Measurements from ENCODE around the gene CEBPG. TPM values are rescaled to one million over a fixed set of nuclear protein-coding genes. Genes with fewer than 3 reads are reported as not detected.

CEBPG gene
- total and polyA plus RNA-seq, 2 donors (not counting 1 experiment from before 2014, with no cell fraction given), result 13.7 to 66.7 TPM

DNA sequence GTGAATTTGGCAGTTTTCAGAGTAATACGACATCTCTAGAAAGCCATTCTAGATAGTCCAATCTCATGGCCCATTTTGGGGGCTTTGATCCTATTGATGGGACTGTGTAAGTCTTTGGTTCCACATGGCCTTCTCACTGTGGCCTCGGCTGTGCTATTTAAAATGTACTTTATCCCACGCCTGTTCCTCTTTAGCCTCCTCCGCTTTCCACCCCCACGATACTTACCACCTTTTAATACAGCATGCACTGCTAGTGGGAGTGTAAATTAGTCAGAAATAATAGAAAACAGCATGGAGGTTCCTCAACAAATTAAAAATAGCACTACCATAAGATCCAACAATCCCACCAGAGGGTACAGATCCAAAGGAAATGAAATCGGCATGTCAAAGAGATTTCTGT is 28.3 kb upstream of the CEBPG start:
- H3K27me3 ChIP-seq (ENCODE audit: control insufficient read depth, insufficient read depth, low read length), result peaks cover 14% of the 10 kb centered on the region
- TF ChIP-seq EZH2 (IDR thresholded peaks at IDR 0.05; ENCODE audit: low read length, missing control alignments), result no peak
- TF ChIP-seq, protein P1, sequence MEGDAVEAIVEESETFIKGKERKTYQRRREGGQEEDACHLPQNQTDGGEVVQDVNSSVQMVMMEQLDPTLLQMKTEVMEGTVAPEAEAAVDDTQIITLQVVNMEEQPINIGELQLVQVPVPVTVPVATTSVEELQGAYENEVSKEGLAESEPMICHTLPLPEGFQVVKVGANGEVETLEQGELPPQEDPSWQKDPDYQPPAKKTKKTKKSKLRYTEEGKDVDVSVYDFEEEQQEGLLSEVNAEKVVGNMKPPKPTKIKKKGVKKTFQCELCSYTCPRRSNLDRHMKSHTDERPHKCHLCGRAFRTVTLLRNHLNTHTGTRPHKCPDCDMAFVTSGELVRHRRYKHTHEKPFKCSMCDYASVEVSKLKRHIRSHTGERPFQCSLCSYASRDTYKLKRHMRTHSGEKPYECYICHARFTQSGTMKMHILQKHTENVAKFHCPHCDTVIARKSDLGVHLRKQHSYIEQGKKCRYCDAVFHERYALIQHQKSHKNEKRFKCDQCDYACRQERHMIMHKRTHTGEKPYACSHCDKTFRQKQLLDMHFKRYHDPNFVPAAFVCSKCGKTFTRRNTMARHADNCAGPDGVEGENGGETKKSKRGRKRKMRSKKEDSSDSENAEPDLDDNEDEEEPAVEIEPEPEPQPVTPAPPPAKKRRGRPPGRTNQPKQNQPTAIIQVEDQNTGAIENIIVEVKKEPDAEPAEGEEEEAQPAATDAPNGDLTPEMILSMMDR (conservative IDR thresholded peaks at IDR 0.05 in 1 of 2, IDR thresholded peaks at IDR 0.05 in 1 of 2; ENCODE audit: low read depth in 1 of 2, low read length in 2 of 2), result no peak

DNA sequence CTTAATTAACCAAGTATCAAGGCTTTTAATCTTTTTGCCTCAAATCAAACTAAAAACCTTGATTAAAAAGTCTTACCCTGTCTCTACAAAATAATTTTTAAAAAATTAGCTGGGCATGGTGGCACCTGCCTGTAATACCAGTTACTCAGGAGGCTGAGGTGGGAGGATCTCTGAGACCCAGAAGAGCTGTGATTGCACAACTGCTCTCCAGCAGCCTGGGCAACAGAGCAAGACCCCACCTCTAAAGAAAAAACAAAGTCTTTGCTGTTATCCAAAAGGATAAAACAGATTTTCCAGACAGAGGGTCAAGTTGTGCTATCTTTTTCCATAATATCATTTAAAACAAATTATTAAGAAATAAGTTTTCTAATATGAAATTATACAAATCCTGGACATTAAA is 26.8 kb upstream of the CEBPG start:
- Histone ChIP-seq H3K4me1 (ENCODE audit: control insufficient read depth, extremely low read depth, insufficient read depth, low read length) (no peaks in the 10 kb centered on the region), H3K9ac (ENCODE audit: insufficient read depth, low read length) (no peak overlapping the region), H3K27ac (ENCODE audit: insufficient read depth, low read length) (no peak overlapping the region), H3K4me3 (replicated peaks in 1 of 4; ENCODE audit: control extremely low read depth in 1 of 4, insufficient read depth in 1 of 4, low read depth in 3 of 4, low read length in 4 of 4) (no peak overlapping the region), H3K79me2 (ENCODE audit: control insufficient read depth, insufficient read depth, low read length) (no peaks in the 10 kb centered on the region), H3K27me3 (ENCODE audit: control insufficient read depth, insufficient read depth, low read length) (peaks cover 14% of the 10 kb centered on the region), H3K9me3 (ENCODE audit: control insufficient read depth, insufficient read depth, low read depth, low read length) (no peaks in the 10 kb centered on the region), H2AFZ (ENCODE audit: low read length) (no peak overlapping the region), H3K36me3 (ENCODE audit: control insufficient read depth, insufficient read depth, low read length) (no peaks in the 10 kb centered on the region), H3K4me2 (ENCODE audit: extremely low read depth, insufficient read depth, low read length) (no peak overlapping the region), H4K20me1 (ENCODE audit: control insufficient read depth, extremely low read depth, insufficient read depth, low read length) (no peaks in the 10 kb centered on the region)
- DNase-seq (ENCODE audit: low read depth in 2 of 2), result no peak
- TF ChIP-seq, protein P1 (conservative IDR thresholded peaks at IDR 0.05 in 1 of 2, IDR thresholded peaks at IDR 0.05 in 1 of 2; ENCODE audit: low read depth in 1 of 2, low read length in 2 of 2), result no peak
- TF ChIP-seq EZH2 (IDR thresholded peaks at IDR 0.05; ENCODE audit: low read length, missing control alignments), result no peak

More for the DNA sequence above, 28.3 kb upstream of the CEBPG start:
- Histone ChIP-seq H2AFZ (ENCODE audit: low read length) (no peak overlapping the region), H3K4me2 (ENCODE audit: extremely low read depth, insufficient read depth, low read length) (no peak overlapping the region), H4K20me1 (ENCODE audit: control insufficient read depth, extremely low read depth, insufficient read depth, low read length) (peaks cover 2% of the 10 kb centered on the region), H3K9me3 (ENCODE audit: control insufficient read depth, insufficient read depth, low read depth, low read length) (no peaks in the 10 kb centered on the region), H3K4me3 (replicated peaks in 1 of 4; ENCODE audit: control extremely low read depth in 1 of 4, insufficient read depth in 1 of 4, low read depth in 3 of 4, low read length in 4 of 4) (no peak overlapping the region), H3K4me1 (ENCODE audit: control insufficient read depth, extremely low read depth, insufficient read depth, low read length) (no peaks in the 10 kb centered on the region), H3K27ac (ENCODE audit: insufficient read depth, low read length) (no peak overlapping the region), H3K9ac (ENCODE audit: insufficient read depth, low read length) (no peak overlapping the region), H3K79me2 (ENCODE audit: control insufficient read depth, insufficient read depth, low read length) (no peaks in the 10 kb centered on the region), H3K36me3 (ENCODE audit: control insufficient read depth, insufficient read depth, low read length) (no peaks in the 10 kb centered on the region)
- DNase-seq (ENCODE audit: low read depth in 2 of 2), result no peak

DNA sequence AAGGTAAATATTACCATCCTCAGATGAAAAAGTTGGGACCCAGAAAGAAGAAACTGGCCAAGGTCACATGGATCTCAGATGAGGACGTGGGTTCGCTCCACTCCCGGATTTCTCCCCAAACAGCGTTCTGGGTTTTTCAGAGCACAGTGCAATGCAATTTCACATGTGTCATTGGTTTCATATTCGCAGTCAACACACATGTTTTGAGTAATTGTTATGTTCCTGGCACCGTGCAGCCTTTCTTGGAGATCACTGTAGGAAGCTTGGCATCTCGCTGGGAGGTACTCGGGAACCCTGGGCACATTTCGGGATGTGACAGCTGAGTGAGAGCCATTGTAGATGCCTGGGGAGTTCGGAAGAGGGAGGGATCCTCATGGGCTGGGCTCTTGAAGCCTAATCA is 26.2 kb upstream of the CEBPG start:
- Histone ChIP-seq H3K9ac (ENCODE audit: insufficient read depth, low read length) (no peak overlapping the region), H4K20me1 (ENCODE audit: control insufficient read depth, extremely low read depth, insufficient read depth, low read length) (no peaks in the 10 kb centered on the region), H3K9me3 (ENCODE audit: control insufficient read depth, insufficient read depth, low read depth, low read length) (no peaks in the 10 kb centered on the region), H3K27ac (ENCODE audit: insufficient read depth, low read length) (no peak overlapping the region), H3K4me2 (ENCODE audit: extremely low read depth, insufficient read depth, low read length) (no peak overlapping the region), H3K79me2 (ENCODE audit: control insufficient read depth, insufficient read depth, low read length) (no peaks in the 10 kb centered on the region), H3K36me3 (ENCODE audit: control insufficient read depth, insufficient read depth, low read length) (no peaks in the 10 kb centered on the region), H3K4me3 (replicated peaks in 1 of 4; ENCODE audit: control extremely low read depth in 1 of 4, insufficient read depth in 1 of 4, low read depth in 3 of 4, low read length in 4 of 4) (no peak overlapping the region), H2AFZ (ENCODE audit: low read length) (no peak overlapping the region), H3K27me3 (ENCODE audit: control insufficient read depth, insufficient read depth, low read length) (peaks cover 14% of the 10 kb centered on the region), H3K4me1 (ENCODE audit: control insufficient read depth, extremely low read depth, insufficient read depth, low read length) (no peaks in the 10 kb centered on the region)
- TF ChIP-seq EZH2 (IDR thresholded peaks at IDR 0.05; ENCODE audit: low read length, missing control alignments), result no peak
- TF ChIP-seq, protein P1 (conservative IDR thresholded peaks at IDR 0.05 in 1 of 2, IDR thresholded peaks at IDR 0.05 in 1 of 2; ENCODE audit: low read depth in 1 of 2, low read length in 2 of 2), result no peak
- no peak for DNase-seq (ENCODE audit: low read depth in 2 of 2)

Data from fibroblast of lung (primary cell).